Measurements from ENCODE around the gene XKR7.

Gene XKR7

DNA sequence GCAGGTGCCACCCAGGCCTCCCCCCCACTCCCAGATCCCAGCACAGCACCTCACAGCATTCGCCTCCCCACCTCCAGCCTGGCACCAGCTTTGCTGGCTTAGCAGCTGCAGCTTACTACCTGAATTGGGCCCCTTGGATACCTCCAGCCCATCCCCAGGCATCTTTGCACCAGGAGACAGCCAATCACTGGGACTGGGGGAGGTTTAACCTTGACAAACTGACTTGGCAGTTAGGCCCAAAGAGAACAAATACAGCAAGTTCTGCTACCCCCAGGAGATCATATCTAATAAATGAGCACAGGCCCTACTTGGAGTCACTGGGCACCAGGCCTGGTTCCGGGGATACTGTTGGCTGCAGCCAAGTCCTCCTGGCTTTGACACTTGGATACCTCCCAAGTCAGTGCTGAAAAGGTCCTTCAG lies 24.9 kb upstream of the XKR7 start:
- Histone ChIP-seq H3K4me1 (ENCODE audit: insufficient read depth, poor library complexity, severe bottlenecking) (no peaks in the 10 kb centered on the region), H3K27ac (ENCODE audit: poor library complexity, severe bottlenecking) (no peak overlapping the region), H3K9me3 (ENCODE audit: severe bottlenecking) (no peaks in the 10 kb centered on the region), H3K36me3 (ENCODE audit: low read depth) (peaks cover 41% of the 10 kb centered on the region), H3K27me3 (ENCODE audit: insufficient read depth, poor library complexity, severe bottlenecking) (no peaks in the 10 kb centered on the region), H3K4me3 (ENCODE audit: severe bottlenecking) (no peak overlapping the region)
- TF ChIP-seq, protein P1, sequence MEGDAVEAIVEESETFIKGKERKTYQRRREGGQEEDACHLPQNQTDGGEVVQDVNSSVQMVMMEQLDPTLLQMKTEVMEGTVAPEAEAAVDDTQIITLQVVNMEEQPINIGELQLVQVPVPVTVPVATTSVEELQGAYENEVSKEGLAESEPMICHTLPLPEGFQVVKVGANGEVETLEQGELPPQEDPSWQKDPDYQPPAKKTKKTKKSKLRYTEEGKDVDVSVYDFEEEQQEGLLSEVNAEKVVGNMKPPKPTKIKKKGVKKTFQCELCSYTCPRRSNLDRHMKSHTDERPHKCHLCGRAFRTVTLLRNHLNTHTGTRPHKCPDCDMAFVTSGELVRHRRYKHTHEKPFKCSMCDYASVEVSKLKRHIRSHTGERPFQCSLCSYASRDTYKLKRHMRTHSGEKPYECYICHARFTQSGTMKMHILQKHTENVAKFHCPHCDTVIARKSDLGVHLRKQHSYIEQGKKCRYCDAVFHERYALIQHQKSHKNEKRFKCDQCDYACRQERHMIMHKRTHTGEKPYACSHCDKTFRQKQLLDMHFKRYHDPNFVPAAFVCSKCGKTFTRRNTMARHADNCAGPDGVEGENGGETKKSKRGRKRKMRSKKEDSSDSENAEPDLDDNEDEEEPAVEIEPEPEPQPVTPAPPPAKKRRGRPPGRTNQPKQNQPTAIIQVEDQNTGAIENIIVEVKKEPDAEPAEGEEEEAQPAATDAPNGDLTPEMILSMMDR (IDR thresholded peaks at IDR 0.05; ENCODE audit: poor library complexity, severe bottlenecking), result no peak
- ATAC-seq (ENCODE audit: low read depth) (no peak), DNase-seq (ENCODE audit: low spot score) (no peak)

DNA sequence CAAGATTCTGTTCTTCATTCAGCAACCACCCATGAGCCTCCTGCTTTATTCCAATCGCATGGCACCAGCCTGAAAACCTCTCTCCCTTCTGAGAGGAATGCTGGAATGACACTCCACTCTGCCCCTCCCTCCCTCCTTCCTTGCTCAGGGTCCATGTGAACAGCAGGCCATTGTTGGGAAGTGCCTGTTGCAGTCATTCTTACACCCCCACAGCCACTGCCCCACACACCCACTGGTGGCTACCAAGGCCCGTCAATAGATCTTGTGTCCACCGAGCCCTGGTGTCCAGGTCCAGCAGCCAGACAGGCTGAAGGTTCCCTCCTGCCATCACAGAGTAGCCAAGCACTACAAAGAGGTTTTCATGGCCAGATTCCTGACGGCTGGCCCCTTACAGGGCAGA lies 22.6 kb upstream of the XKR7 start:
- no peak for ATAC-seq (ENCODE audit: low read depth)
- Histone ChIP-seq H3K27me3 (ENCODE audit: insufficient read depth, poor library complexity, severe bottlenecking) (no peaks in the 10 kb centered on the region), H3K9me3 (ENCODE audit: severe bottlenecking) (no peaks in the 10 kb centered on the region), H3K4me3 (ENCODE audit: severe bottlenecking) (no peak overlapping the region), H3K36me3 (ENCODE audit: low read depth) (peaks cover 63% of the 10 kb centered on the region), H3K27ac (ENCODE audit: poor library complexity, severe bottlenecking) (no peak overlapping the region), H3K4me1 (ENCODE audit: insufficient read depth, poor library complexity, severe bottlenecking) (no peaks in the 10 kb centered on the region)
- TF ChIP-seq, protein P1 (IDR thresholded peaks at IDR 0.05; ENCODE audit: poor library complexity, severe bottlenecking), result no peak
- DNase-seq (ENCODE audit: low spot score), result no peak

DNA sequence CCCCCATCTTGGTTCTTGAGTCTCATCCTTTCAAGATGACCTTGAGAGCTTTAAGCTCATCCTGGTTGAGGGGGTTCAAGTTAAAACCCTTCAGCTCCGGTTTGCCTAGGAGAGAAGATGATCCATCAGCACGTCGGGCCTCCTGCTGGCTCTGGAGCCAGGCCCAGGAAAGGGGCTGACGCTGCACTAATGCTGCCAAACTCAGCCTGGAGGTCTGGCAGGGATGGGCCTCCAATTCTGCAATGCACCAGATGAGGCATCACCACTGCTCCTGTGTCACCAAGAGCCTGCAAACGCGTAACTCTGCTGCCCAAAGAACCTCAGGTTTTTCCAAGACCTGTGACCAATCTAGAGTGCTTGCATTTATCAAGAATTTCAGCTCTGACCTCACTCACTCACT lies 22.2 kb upstream of the XKR7 start:
- no peaks in the 10 kb centered on the region for H3K27me3 ChIP-seq (ENCODE audit: insufficient read depth, poor library complexity, severe bottlenecking)
- ATAC-seq (ENCODE audit: low read depth) (no peak), DNase-seq (ENCODE audit: low spot score) (no peak)
- H3K4me1 ChIP-seq (ENCODE audit: insufficient read depth, poor library complexity, severe bottlenecking), result no peaks in the 10 kb centered on the region
- H3K27ac ChIP-seq (ENCODE audit: poor library complexity, severe bottlenecking), result no peak overlapping the region
- peaks cover 67% of the 10 kb centered on the region for H3K36me3 ChIP-seq (ENCODE audit: low read depth)
- TF ChIP-seq, protein P1 (IDR thresholded peaks at IDR 0.05; ENCODE audit: poor library complexity, severe bottlenecking), result no peak
- no peaks in the 10 kb centered on the region for H3K9me3 ChIP-seq (ENCODE audit: severe bottlenecking)
- H3K4me3 ChIP-seq (ENCODE audit: severe bottlenecking), result no peak overlapping the region

DNA sequence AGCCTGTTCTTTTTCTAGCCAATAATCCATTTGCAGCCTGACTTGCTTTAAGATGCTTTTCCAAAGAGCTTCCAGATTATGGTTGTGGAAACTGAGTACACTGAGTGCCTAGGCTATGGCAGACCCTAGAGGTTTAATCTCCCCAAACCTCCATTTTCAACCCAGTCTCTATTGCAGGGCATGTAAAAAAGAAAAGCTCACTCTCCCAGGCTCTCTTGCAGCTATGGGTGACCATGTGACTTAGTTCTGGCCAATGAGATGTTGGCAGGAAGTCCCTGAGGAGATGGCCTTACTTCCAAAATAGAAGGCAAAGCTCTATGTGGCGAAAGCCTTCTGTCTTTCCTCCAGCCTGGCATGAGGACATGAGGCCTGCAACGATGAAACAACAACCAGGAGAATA lies 19.9 kb upstream of the XKR7 start:
- TF ChIP-seq, protein P1 (IDR thresholded peaks at IDR 0.05; ENCODE audit: poor library complexity, severe bottlenecking), result no peak
- no peak for ATAC-seq (ENCODE audit: low read depth)
- Histone ChIP-seq H3K36me3 (ENCODE audit: low read depth) (peaks cover 67% of the 10 kb centered on the region), H3K27ac (ENCODE audit: poor library complexity, severe bottlenecking) (no peak overlapping the region), H3K4me3 (ENCODE audit: severe bottlenecking) (no peak overlapping the region), H3K9me3 (ENCODE audit: severe bottlenecking) (no peaks in the 10 kb centered on the region), H3K4me1 (ENCODE audit: insufficient read depth, poor library complexity, severe bottlenecking) (no peaks in the 10 kb centered on the region), H3K27me3 (ENCODE audit: insufficient read depth, poor library complexity, severe bottlenecking) (no peaks in the 10 kb centered on the region)
- DNase-seq (ENCODE audit: low spot score), result no peak

DNA sequence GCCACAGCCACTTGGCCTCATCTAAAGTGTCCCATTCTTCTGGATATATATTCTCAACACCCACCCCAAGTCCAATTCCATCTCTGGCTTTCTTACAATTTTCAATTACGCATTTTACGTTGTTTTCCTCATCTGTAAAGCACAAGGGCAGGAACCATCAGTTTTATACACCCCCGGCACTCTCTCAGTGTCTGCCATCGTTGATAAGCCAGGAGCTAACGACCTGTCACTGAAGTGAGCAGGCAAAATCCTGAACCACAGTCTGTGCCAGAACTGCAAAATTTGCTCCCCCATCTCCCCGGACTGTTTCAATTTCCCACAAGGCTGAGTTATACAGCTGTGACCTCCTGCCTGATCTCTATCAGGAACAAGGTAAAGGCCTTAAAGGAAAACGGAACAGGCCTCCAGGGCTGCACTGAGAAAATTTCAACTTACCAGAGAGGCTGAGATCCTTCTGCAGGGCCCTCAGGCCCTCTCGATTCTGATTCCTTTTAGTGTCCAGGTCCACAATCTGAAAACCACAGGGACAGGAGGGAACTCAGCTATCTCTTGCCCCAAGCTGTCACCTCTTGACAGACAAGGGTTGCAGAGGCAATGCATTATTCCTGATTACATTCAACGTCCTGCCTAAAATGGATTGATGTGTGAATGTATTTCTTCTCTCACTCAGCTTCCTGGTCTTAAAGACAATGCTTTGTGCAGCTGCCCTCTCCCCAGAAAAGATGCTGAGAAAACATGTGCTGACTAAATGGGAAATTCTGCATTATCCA lies 17.9 kb upstream of the XKR7 start:
- Histone ChIP-seq H3K27ac (ENCODE audit: poor library complexity, severe bottlenecking) (no peak overlapping the region), H3K4me1 (ENCODE audit: insufficient read depth, poor library complexity, severe bottlenecking) (no peaks in the 10 kb centered on the region), H3K4me3 (ENCODE audit: severe bottlenecking) (no peak overlapping the region), H3K36me3 (ENCODE audit: low read depth) (peaks cover 56% of the 10 kb centered on the region), H3K27me3 (ENCODE audit: insufficient read depth, poor library complexity, severe bottlenecking) (no peaks in the 10 kb centered on the region), H3K9me3 (ENCODE audit: severe bottlenecking) (no peaks in the 10 kb centered on the region)
- TF ChIP-seq, protein P1 (IDR thresholded peaks at IDR 0.05; ENCODE audit: poor library complexity, severe bottlenecking), result no peak
- ATAC-seq (ENCODE audit: low read depth) (no peak), DNase-seq (ENCODE audit: low spot score) (no peak)
